ENCODE results near the gene TBC1D22A. TPM values are rescaled to one million over a fixed set of nuclear protein-coding genes. Genes with fewer than 3 reads are reported as not detected.
A peak's percentile ranks its signal among the peaks of the same experiment; 100 is the strongest.

TBC1D22A gene
- total and polyA plus RNA-seq, 10 of the 15 experiments (the other 5 are each of a cell fraction or from before 2014, with no cell fraction given), result 0.63 to 44.7 (median 27.4) TPM

DNA sequence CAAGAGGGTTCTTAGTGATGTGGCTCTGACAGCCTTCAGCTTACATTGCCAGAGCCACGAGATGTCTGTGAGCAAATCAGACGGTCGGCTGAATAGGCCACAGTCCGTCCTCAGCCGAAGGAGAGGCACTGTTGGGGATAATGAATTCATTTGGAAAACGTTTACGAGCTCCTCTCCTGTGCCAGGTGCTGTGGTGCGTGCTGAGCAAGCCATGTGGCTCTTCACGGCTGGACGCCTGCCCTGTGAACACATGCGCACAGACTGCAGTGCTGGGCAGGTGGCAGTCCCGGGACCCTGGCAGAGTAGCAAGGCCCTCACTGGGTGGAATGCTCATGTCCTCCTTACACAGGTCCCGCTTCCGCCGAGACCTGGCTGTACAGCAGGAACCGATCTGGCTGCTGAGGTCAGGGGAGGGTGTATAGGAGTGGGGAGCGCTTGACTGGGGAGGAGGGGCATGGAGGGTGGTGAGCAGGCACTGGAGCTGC, 6.8 kb downstream of the TBC1D22A start:
- intact Hi-C loops (cut with micrococcal nuclease; ENCODE audit: unreplicated experiment), result no loop called here
- TF ChIP-seq, protein P1, sequence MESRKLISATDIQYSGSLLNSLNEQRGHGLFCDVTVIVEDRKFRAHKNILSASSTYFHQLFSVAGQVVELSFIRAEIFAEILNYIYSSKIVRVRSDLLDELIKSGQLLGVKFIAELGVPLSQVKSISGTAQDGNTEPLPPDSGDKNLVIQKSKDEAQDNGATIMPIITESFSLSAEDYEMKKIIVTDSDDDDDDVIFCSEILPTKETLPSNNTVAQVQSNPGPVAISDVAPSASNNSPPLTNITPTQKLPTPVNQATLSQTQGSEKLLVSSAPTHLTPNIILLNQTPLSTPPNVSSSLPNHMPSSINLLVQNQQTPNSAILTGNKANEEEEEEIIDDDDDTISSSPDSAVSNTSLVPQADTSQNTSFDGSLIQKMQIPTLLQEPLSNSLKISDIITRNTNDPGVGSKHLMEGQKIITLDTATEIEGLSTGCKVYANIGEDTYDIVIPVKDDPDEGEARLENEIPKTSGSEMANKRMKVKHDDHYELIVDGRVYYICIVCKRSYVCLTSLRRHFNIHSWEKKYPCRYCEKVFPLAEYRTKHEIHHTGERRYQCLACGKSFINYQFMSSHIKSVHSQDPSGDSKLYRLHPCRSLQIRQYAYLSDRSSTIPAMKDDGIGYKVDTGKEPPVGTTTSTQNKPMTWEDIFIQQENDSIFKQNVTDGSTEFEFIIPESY (IDR thresholded peaks at IDR 0.05), result no peak
- TF ChIP-seq MEF2A (IDR thresholded peaks at IDR 0.05; ENCODE audit: insufficient read depth, low read depth, low read length) (no peak), HDGF (IDR thresholded peaks at IDR 0.05) (peak; percentile 91), YBX1 (IDR thresholded peaks at IDR 0.05) (no peak), JUNB (IDR thresholded peaks at IDR 0.05) (no peak), RELA (IDR thresholded peaks at IDR 0.05; ENCODE audit: borderline replicate concordance, partially characterized antibody) (no peak), NFYB (IDR thresholded peaks at IDR 0.05; ENCODE audit: insufficient read depth, low read depth, low read length) (no peak)
- TF ChIP-seq, protein P2, sequence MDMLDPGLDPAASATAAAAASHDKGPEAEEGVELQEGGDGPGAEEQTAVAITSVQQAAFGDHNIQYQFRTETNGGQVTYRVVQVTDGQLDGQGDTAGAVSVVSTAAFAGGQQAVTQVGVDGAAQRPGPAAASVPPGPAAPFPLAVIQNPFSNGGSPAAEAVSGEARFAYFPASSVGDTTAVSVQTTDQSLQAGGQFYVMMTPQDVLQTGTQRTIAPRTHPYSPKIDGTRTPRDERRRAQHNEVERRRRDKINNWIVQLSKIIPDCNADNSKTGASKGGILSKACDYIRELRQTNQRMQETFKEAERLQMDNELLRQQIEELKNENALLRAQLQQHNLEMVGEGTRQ (IDR thresholded peaks at IDR 0.05; ENCODE audit: borderline replicate concordance, low read depth, low read length), result no peak
- TF ChIP-seq, protein P3, sequence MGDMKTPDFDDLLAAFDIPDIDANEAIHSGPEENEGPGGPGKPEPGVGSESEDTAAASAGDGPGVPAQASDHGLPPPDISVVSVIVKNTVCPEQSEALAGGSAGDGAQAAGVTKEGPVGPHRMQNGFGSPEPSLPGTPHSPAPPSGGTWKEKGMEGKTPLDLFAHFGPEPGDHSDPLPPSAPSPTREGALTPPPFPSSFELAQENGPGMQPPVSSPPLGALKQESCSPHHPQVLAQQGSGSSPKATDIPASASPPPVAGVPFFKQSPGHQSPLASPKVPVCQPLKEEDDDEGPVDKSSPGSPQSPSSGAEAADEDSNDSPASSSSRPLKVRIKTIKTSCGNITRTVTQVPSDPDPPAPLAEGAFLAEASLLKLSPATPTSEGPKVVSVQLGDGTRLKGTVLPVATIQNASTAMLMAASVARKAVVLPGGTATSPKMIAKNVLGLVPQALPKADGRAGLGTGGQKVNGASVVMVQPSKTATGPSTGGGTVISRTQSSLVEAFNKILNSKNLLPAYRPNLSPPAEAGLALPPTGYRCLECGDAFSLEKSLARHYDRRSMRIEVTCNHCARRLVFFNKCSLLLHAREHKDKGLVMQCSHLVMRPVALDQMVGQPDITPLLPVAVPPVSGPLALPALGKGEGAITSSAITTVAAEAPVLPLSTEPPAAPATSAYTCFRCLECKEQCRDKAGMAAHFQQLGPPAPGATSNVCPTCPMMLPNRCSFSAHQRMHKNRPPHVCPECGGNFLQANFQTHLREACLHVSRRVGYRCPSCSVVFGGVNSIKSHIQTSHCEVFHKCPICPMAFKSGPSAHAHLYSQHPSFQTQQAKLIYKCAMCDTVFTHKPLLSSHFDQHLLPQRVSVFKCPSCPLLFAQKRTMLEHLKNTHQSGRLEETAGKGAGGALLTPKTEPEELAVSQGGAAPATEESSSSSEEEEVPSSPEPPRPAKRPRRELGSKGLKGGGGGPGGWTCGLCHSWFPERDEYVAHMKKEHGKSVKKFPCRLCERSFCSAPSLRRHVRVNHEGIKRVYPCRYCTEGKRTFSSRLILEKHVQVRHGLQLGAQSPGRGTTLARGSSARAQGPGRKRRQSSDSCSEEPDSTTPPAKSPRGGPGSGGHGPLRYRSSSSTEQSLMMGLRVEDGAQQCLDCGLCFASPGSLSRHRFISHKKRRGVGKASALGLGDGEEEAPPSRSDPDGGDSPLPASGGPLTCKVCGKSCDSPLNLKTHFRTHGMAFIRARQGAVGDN (IDR thresholded peaks at IDR 0.05), result peak; percentile 93
- TF ChIP-seq, protein P4, sequence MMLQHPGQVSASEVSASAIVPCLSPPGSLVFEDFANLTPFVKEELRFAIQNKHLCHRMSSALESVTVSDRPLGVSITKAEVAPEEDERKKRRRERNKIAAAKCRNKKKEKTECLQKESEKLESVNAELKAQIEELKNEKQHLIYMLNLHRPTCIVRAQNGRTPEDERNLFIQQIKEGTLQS (IDR thresholded peaks at IDR 0.05; ENCODE audit: borderline replicate concordance, extremely low read depth, low read depth, low read length), result no peak
- TF ChIP-seq, protein P5, sequence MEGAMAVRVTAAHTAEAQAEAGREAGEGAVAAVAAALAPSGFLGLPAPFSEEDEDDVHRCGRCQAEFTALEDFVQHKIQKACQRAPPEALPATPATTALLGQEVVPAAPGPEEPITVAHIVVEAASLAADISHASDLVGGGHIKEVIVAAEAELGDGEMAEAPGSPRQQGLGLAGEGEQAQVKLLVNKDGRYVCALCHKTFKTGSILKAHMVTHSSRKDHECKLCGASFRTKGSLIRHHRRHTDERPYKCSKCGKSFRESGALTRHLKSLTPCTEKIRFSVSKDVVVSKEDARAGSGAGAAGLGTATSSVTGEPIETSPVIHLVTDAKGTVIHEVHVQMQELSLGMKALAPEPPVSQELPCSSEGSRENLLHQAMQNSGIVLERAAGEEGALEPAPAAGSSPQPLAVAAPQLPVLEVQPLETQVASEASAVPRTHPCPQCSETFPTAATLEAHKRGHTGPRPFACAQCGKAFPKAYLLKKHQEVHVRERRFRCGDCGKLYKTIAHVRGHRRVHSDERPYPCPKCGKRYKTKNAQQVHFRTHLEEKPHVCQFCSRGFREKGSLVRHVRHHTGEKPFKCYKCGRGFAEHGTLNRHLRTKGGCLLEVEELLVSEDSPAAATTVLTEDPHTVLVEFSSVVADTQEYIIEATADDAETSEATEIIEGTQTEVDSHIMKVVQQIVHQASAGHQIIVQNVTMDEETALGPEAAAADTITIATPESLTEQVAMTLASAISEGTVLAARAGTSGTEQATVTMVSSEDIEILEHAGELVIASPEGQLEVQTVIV (IDR thresholded peaks at IDR 0.05; ENCODE audit: borderline replicate concordance, partially characterized antibody), result no peak

More for the DNA sequence above, 6.8 kb downstream of the TBC1D22A start:
- no peak for FAIRE-seq
- Histone ChIP-seq H2AFZ (ENCODE audit: control insufficient read depth, low read depth, low read length) (peak overlapping the region; percentile 15), H3K4me1 (ENCODE audit: control insufficient read depth, insufficient read depth, low read length) (peaks cover 62% of the 10 kb centered on the region), H4K20me1 (ENCODE audit: control insufficient read depth, insufficient read depth) (peaks cover 3% of the 10 kb centered on the region; the same call in 1 of the 2 replicates), H3K4me2 (ENCODE audit: control insufficient read depth, insufficient read depth) (peak overlapping the region; percentile 96), H3K9ac (ENCODE audit: control insufficient read depth, insufficient read depth, low read length) (peak overlapping the region; percentile 75), H3K4me3 (peak overlapping the region; percentile 62), H3K27ac (ENCODE audit: control insufficient read depth, insufficient read depth) (peak overlapping the region; percentile 90), H3K9me3 (replicated peaks; ENCODE audit: control insufficient read depth, insufficient read depth, low read length) (no peaks in the 10 kb centered on the region), H3K27me3 (replicated peaks in 1 of 2; ENCODE audit: control insufficient read depth in 2 of 2, insufficient read depth in 2 of 2, low read length in 1 of 2) (no peaks in the 10 kb centered on the region), H3K79me2 (ENCODE audit: control insufficient read depth, insufficient read depth, low read length) (peaks cover 74% of the 10 kb centered on the region), H3K36me3 (ENCODE audit: control insufficient read depth in 2 of 2, insufficient read depth in 2 of 2, low read length in 1 of 2) (peaks cover 1 to 9% of the 10 kb centered on the region in 2 experiments; a peak in 3 of 4 replicates)
- no peak for DNase-seq (ENCODE audit: low read depth, low spot score)
- ATAC-seq, result peak; percentile 56
- WGBS (ENCODE audit: insufficient coverage, insufficient replicate concordance, low lambda C conversion rate, missing lambda C conversion rate), result 2% methylated on average over 17 of the region's 17 CpGs
- in situ Hi-C loops (cut with MboI), result loop anchor here (25.0 kb wide), 1 partner anchor 1318 kb away; no protein-coding TSS in a partner anchor
- POLR2A ChIA-PET, result interaction anchor here (0.6 to 0.7 kb wide), 2 partner anchors 8 to 97 kb away, joined by 3 to 7 read pairs; no protein-coding TSS in a partner anchor
- SMC1A ChIA-PET (ENCODE audit: uncharacterized antibody, unreplicated experiment), result interaction anchor here (1.3 to 2.2 kb wide), 2 partner anchors 8 to 10 kb away, joined by 5 to 7 read pairs; no protein-coding TSS in a partner anchor
- no TSS peak for BruUV-seq (replicated peaks)
- RAD21 ChIA-PET (ENCODE audit: unreplicated experiment), result interaction anchor here (0.7 to 3.0 kb wide), 6 partner anchors 8 to 206 kb away, joined by 3 to 18 read pairs (median 4); no protein-coding TSS in a partner anchor
- CTCF ChIA-PET, result interaction anchor here (1.1 to 8.2 kb wide), 3 partner anchors 9 to 33 kb away, joined by 3 to 117 read pairs (median 21); partner anchors contain the start of gene TBC1D22A

All from GM12878 (cell line).